ENCODE measurements around the gene ZNF570. TPM values are rescaled to one million over a fixed set of nuclear protein-coding genes. Genes with fewer than 3 reads are reported as not detected.
A peak's percentile ranks its signal among the peaks of the same experiment; 100 is the strongest.

Gene ZNF570
- total and polyA plus RNA-seq, 2 of the 13 experiments (the other 11 are each of a cell fraction or from before 2014, with no cell fraction given): 1.0 to 4.4 TPM

DNA sequence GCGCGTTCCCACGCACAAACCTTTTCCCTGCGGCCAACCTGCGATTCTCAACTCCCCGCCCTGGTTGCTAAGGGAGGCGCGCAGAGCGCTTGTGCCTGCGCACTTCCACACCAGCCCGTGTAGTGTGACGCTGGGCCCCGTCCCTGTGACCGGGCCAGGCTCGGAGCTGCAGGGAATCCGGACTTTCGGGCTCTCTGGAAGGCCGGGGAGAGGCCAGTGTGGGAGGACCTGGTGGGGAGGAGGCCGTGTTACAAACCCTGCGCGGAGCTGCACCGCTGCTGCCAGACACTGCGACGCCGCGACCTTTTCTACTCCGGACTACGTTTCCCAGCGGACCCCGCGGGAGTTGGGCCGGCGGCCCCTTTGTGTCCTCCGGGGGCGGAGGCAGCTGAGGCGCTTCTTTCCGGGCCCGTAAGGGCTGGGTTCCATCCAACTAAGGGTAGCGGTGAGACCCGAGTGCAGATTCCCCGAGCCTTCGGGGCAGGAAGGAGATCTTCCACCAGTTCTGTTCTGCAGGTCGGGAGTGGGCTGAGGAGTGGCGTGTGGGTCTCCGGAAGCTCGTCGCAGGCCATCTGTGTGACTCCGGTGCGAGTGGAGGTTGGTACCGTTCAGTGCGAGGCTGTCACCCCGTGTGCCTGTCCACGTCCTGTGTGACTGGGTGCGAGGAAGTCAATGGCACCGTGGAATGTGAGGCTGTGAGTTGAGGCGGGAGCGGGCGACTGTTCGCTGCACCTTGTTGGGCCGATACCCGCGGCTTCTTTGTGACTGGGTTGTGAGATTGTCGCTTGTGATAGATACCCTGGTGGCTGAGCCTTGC lies at the start of gene ZNF570 (continued):
- TF ChIP-seq, protein P1, sequence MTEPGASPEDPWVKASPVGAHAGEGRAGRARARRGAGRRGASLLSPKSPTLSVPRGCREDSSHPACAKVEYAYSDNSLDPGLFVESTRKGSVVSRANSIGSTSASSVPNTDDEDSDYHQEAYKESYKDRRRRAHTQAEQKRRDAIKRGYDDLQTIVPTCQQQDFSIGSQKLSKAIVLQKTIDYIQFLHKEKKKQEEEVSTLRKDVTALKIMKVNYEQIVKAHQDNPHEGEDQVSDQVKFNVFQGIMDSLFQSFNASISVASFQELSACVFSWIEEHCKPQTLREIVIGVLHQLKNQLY (CRISPR knock-in tag; IDR thresholded peaks at IDR 0.05): no peak
- TF ChIP-seq, protein P2, sequence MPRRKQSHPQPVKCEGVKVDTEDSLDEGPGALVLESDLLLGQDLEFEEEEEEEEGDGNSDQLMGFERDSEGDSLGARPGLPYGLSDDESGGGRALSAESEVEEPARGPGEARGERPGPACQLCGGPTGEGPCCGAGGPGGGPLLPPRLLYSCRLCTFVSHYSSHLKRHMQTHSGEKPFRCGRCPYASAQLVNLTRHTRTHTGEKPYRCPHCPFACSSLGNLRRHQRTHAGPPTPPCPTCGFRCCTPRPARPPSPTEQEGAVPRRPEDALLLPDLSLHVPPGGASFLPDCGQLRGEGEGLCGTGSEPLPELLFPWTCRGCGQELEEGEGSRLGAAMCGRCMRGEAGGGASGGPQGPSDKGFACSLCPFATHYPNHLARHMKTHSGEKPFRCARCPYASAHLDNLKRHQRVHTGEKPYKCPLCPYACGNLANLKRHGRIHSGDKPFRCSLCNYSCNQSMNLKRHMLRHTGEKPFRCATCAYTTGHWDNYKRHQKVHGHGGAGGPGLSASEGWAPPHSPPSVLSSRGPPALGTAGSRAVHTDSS (CRISPR knock-in tag; conservative IDR thresholded peaks at IDR 0.05): no peak
- no peak for TF ChIP-seq SP1 (IDR thresholded peaks at IDR 0.05)
- no peak; the same call in 1 of the 2 replicates for TF ChIP-seq SP1 (CRISPR knock-in tag; IDR thresholded peaks at IDR 0.05)
- peak; percentile 48; the same call in 1 of the 2 replicates for TF ChIP-seq ZNF567 (CRISPR knock-in tag; IDR thresholded peaks at IDR 0.05; ENCODE audit: borderline replicate concordance)
- TF ChIP-seq KLF12 (CRISPR knock-in tag; IDR thresholded peaks at IDR 0.05; ENCODE audit: borderline replicate concordance): 0 out of 2 replicates have a peak, but pooled peaks have one; percentile 52
- TF ChIP-seq RAD21 (CRISPR knock-in tag; IDR thresholded peaks at IDR 0.05): no peak
- TF ChIP-seq ZSCAN12 (CRISPR knock-in tag; IDR thresholded peaks at IDR 0.05): no peak
- TF ChIP-seq, protein P3, sequence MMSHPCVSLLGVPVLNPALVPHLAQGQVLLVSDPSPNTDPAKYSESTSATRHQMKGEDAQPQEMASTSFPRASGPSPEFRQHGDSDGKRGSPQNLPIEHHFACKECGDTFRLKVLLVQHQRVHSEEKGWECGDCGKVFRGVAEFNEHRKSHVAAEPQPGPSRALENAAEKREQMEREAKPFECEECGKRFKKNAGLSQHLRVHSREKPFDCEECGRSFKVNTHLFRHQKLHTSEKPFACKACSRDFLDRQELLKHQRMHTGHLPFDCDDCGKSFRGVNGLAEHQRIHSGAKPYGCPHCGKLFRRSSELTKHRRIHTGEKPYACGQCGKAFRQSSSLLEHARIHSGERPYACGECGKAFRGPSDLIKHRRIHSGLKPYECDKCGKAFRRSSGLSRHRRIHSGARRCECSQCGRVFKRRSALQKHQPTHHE (CRISPR knock-in tag; IDR thresholded peaks at IDR 0.05; ENCODE audit: borderline replicate concordance): no peak
- 0 out of 2 replicates have a peak, but pooled peaks have one; percentile 60 for TF ChIP-seq ZNF879 (CRISPR knock-in tag; IDR thresholded peaks at IDR 0.05)
- TF ChIP-seq, protein P4, sequence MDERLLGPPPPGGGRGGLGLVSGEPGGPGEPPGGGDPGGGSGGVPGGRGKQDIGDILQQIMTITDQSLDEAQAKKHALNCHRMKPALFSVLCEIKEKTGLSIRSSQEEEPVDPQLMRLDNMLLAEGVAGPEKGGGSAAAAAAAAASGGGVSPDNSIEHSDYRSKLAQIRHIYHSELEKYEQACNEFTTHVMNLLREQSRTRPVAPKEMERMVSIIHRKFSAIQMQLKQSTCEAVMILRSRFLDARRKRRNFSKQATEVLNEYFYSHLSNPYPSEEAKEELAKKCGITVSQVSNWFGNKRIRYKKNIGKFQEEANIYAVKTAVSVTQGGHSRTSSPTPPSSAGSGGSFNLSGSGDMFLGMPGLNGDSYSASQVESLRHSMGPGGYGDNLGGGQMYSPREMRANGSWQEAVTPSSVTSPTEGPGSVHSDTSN (CRISPR knock-in tag; IDR thresholded peaks at IDR 0.05): no peak
- TF ChIP-seq ZNF337 (CRISPR knock-in tag; IDR thresholded peaks at IDR 0.05; ENCODE audit: borderline replicate concordance, low read depth): no peak
- TF ChIP-seq SPEN (CRISPR knock-in tag; IDR thresholded peaks at IDR 0.05; ENCODE audit: low read depth): peak; percentile 80
- TF ChIP-seq CEBPB (IDR thresholded peaks at IDR 0.05; ENCODE audit: borderline replicate concordance, low read depth, low read length): no peak
- TF ChIP-seq, protein P5, sequence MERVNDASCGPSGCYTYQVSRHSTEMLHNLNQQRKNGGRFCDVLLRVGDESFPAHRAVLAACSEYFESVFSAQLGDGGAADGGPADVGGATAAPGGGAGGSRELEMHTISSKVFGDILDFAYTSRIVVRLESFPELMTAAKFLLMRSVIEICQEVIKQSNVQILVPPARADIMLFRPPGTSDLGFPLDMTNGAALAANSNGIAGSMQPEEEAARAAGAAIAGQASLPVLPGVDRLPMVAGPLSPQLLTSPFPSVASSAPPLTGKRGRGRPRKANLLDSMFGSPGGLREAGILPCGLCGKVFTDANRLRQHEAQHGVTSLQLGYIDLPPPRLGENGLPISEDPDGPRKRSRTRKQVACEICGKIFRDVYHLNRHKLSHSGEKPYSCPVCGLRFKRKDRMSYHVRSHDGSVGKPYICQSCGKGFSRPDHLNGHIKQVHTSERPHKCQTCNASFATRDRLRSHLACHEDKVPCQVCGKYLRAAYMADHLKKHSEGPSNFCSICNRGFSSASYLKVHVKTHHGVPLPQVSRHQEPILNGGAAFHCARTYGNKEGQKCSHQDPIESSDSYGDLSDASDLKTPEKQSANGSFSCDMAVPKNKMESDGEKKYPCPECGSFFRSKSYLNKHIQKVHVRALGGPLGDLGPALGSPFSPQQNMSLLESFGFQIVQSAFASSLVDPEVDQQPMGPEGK (CRISPR knock-in tag; IDR thresholded peaks at IDR 0.05): peak; percentile 58
- no peak for TF ChIP-seq TCF7L2 (IDR thresholded peaks at IDR 0.05; ENCODE audit: low read depth, low read length)
- TF ChIP-seq, protein P6, sequence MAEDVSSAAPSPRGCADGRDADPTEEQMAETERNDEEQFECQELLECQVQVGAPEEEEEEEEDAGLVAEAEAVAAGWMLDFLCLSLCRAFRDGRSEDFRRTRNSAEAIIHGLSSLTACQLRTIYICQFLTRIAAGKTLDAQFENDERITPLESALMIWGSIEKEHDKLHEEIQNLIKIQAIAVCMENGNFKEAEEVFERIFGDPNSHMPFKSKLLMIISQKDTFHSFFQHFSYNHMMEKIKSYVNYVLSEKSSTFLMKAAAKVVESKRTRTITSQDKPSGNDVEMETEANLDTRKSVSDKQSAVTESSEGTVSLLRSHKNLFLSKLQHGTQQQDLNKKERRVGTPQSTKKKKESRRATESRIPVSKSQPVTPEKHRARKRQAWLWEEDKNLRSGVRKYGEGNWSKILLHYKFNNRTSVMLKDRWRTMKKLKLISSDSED (CRISPR knock-in tag; IDR thresholded peaks at IDR 0.05): no peak
- TF ChIP-seq, protein P7, sequence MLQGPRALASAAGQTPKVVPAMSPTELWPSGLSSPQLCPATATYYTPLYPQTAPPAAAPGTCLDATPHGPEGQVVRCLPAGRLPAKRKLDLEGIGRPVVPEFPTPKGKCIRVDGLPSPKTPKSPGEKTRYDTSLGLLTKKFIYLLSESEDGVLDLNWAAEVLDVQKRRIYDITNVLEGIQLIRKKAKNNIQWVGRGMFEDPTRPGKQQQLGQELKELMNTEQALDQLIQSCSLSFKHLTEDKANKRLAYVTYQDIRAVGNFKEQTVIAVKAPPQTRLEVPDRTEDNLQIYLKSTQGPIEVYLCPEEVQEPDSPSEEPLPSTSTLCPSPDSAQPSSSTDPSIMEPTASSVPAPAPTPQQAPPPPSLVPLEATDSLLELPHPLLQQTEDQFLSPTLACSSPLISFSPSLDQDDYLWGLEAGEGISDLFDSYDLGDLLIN (CRISPR knock-in tag; IDR thresholded peaks at IDR 0.05; ENCODE audit: borderline replicate concordance): peak; percentile 47; the same call in 1 of the 2 replicates
- TF ChIP-seq ZNF768 (CRISPR knock-in tag; IDR thresholded peaks at IDR 0.05): peak; percentile 67; the same call in 1 of the 2 replicates
- peak; percentile 91 for TF ChIP-seq POGZ (CRISPR knock-in tag; IDR thresholded peaks at IDR 0.05)
